DOHH2 (cell line): ENCODE measurements around the gene SPON1.

ENCODE experiments used
- H3F3A ChIP-seq: fragments of 200-600 bp; sonication (generic), shearing (Covaris generic); 2 replicates; pipeline ENCODE4 v1.6.0; 2016; ENCODE audit warnings: antibody characterized with exemption, mild to moderate bottlenecking; ENCODE audit not compliant: control insufficient read depth, insufficient read depth
- H3K27ac ChIP-seq: fragments of 200-600 bp; sonication (generic); 2 replicates; pipeline ENCODE4 v1.5.1; 2014; ENCODE audit warnings: low read depth, mild to moderate bottlenecking, low read length, moderate library complexity
- H3K27me3 ChIP-seq: fragments of 200-600 bp; sonication (generic); 2 replicates; pipeline ENCODE4 v1.6.1; 2014; ENCODE audit warnings: mild to moderate bottlenecking, low read length, mixed read lengths; ENCODE audit not compliant: control insufficient read depth
- H3K36me3 ChIP-seq: fragments of 200-600 bp; sonication (generic); 2 replicates; pipeline ENCODE4 v1.6.1; 2014; ENCODE audit warnings: mild to moderate bottlenecking, low read length, moderate library complexity, mixed read lengths; ENCODE audit not compliant: control insufficient read depth
- H3K4me1 ChIP-seq: fragments of 200-600 bp; sonication (generic); 2 replicates; pipeline ENCODE4 v1.6.1; 2014; ENCODE audit warnings: mild to moderate bottlenecking, low read length, mixed read lengths; ENCODE audit not compliant: control insufficient read depth
- H3K4me2 ChIP-seq: fragments of 200-600 bp; sonication (generic); 2 replicates; pipeline ENCODE4 v1.6.0; 2014; ENCODE audit warnings: mild to moderate bottlenecking, low read length, moderate library complexity
- H3K4me3 ChIP-seq: fragments of 200-600 bp; sonication (generic); 2 replicates; pipeline ENCODE4 v1.5.1; 2014; ENCODE audit warnings: mild to moderate bottlenecking, low read length, mixed read lengths
- H3K79me2 ChIP-seq: fragments of 200-600 bp; sonication (generic); 2 replicates; pipeline ENCODE4 v1.6.1; 2014; ENCODE audit warnings: mild to moderate bottlenecking, low read length, mixed read lengths; ENCODE audit not compliant: control insufficient read depth
- H3K9me2 ChIP-seq: fragments of 200-600 bp; sonication (generic); replicated peaks from 2 replicates; pipeline ENCODE4 v1.6.1; 2014; ENCODE audit warnings: mild to moderate bottlenecking, low read length, mixed read lengths; ENCODE audit not compliant: control insufficient read depth
- H3K9me3 ChIP-seq: fragments of 200-600 bp; sonication (generic); 2 replicates; pipeline ENCODE4 v1.6.1; 2014; ENCODE audit warnings: antibody characterized with exemption, low read length, mixed read lengths; ENCODE audit not compliant: control insufficient read depth, insufficient read depth
- H4K20me1 ChIP-seq: fragments of 200-600 bp; sonication (generic); 2 replicates; pipeline ENCODE4 v1.6.0; 2014; ENCODE audit warnings: low read depth, mild to moderate bottlenecking, antibody characterized with exemption, low read length, moderate library complexity; ENCODE audit not compliant: control insufficient read depth, insufficient read depth
- CTCF ChIP-seq: fragments of 200-600 bp; sonication (generic); IDR thresholded peaks from one replicate; pipeline ENCODE4 v1.5.1; 2014; ENCODE audit warnings: antibody characterized with exemption, mild to moderate bottlenecking, low read depth, low read length; ENCODE audit not compliant: poor library complexity, severe bottlenecking
- EZH2phosphoT487 ChIP-seq: fragments of 200-600 bp; sonication (generic); IDR thresholded peaks from 2 replicates; pipeline ENCODE4 v1.6.1; 2017; ENCODE audit warnings: borderline replicate concordance, mild to moderate bottlenecking, antibody characterized with exemption, low read length, moderate library complexity, mixed read lengths

Gene SPON1

DNA sequence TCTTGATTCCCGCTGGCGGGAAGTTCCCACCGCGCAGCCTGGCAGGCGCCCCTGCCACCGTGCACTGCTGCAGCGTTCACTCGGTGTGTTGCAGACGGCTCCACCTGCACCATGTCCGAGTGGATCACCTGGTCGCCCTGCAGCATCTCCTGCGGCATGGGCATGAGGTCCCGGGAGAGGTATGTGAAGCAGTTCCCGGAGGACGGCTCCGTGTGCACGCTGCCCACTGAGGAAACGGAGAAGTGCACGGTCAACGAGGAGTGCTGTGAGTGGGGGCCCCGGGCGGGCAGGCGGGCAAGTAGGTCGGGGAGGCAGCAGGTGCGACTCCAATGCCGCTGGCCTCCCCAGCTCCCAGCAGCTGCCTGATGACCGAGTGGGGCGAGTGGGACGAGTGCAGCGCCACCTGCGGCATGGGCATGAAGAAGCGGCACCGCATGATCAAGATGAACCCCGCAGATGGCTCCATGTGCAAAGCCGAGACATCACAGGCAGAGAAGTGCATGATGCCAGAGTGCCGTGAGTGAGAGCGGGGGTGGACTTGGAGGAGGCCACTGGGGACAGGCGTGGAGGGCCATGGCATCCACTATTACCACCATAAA lies 296.8 kb downstream of the SPON1 start:
- Histone ChIP-seq H3K4me1 (no peaks in the 10 kb centered on the region), H3K4me2 (no peak overlapping the region), H3K4me3 (no peak overlapping the region), H4K20me1 (no peaks in the 10 kb centered on the region), H3K27me3 (no peaks in the 10 kb centered on the region), H3K36me3 (no peaks in the 10 kb centered on the region), H3F3A (no peaks in the 10 kb centered on the region), H3K27ac (no peak overlapping the region), H3K79me2 (no peaks in the 10 kb centered on the region), H3K9me2 (no peaks in the 10 kb centered on the region), H3K9me3 (no peaks in the 10 kb centered on the region)
- TF ChIP-seq CTCF (no peak), EZH2phosphoT487 (no peak)

DNA sequence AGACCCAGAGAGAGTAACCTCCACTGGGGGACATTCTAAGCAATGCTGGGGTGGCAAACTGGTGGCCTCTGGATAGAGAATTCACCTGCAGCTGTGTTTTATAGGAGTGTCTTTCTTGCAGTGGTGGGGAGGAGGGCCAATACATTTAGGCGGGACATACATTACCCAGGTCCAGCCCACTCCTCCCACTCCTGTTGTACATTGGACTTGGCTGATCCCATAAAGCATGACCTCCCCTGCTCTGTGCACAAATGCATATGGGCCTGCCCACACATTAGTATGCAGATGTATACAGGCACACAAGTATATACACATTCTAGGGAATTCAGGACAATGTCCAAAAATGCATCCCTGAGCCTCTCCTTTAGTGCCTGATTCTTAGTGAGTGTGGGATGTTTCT lies 297.4 kb downstream of the SPON1 start:
- no peaks in the 10 kb centered on the region for H3K79me2 ChIP-seq
- TF ChIP-seq CTCF, result no peak
- no peak for TF ChIP-seq EZH2phosphoT487
- no peak overlapping the region for H3K4me2 ChIP-seq
- H3K36me3 ChIP-seq, result no peaks in the 10 kb centered on the region
- no peaks in the 10 kb centered on the region for H3F3A ChIP-seq
- H3K4me1 ChIP-seq, result no peaks in the 10 kb centered on the region
- H4K20me1 ChIP-seq, result no peaks in the 10 kb centered on the region
- no peaks in the 10 kb centered on the region for H3K27me3 ChIP-seq
- H3K9me2 ChIP-seq, result no peaks in the 10 kb centered on the region
- no peaks in the 10 kb centered on the region for H3K9me3 ChIP-seq
- H3K4me3 ChIP-seq, result no peak overlapping the region
- no peak overlapping the region for H3K27ac ChIP-seq

GRCh38 chr11:14261066-14261465 lies 298.5 kb downstream of the SPON1 start:
- H3K4me3 ChIP-seq, result no peak overlapping the region
- H3K79me2 ChIP-seq, result no peaks in the 10 kb centered on the region
- H3K4me2 ChIP-seq, result no peak overlapping the region
- H4K20me1 ChIP-seq, result no peaks in the 10 kb centered on the region
- H3K9me2 ChIP-seq, result no peaks in the 10 kb centered on the region
- no peaks in the 10 kb centered on the region for H3K4me1 ChIP-seq
- H3K9me3 ChIP-seq, result no peaks in the 10 kb centered on the region
- H3K36me3 ChIP-seq, result no peaks in the 10 kb centered on the region
- no peaks in the 10 kb centered on the region for H3F3A ChIP-seq
- TF ChIP-seq EZH2phosphoT487, result no peak
- no peak for TF ChIP-seq CTCF
- no peaks in the 10 kb centered on the region for H3K27me3 ChIP-seq
- H3K27ac ChIP-seq, result no peak overlapping the region
